MM.1S (cell line): ENCODE measurements around the gene FAHD2B.
"Not testable (repeated sequence)": the region's sequence is repeated elsewhere in the genome, so short reads cannot be mapped to it uniquely, and the experiment has no call there.

Experiments used
- DNase-seq: peaks from one replicate; pipeline ENCODE4 v3.0.0-alpha.2; 2015
- H2AFZ ChIP-seq: fragments of 300-600 bp; sonication (generic); 2 replicates; pipeline ENCODE4 v1.6.0; 2016; ENCODE audit warnings: antibody characterized with exemption, low read length
- H3F3A ChIP-seq: fragments of 300-600 bp; sonication (generic); 2 replicates; pipeline ENCODE4 v1.6.1; 2016; ENCODE audit warnings: mild to moderate bottlenecking, antibody characterized with exemption, low read length, moderate library complexity, mixed read lengths; ENCODE audit not compliant: insufficient read depth
- H3K27ac ChIP-seq: fragments of 300-600 bp; sonication (generic); 2 replicates; pipeline ENCODE4 v1.5.1; 2016; ENCODE audit warnings: mild to moderate bottlenecking, low read length
- H3K27me3 ChIP-seq: fragments of 300-600 bp; sonication (generic); replicated peaks from 2 replicates; pipeline ENCODE4 v1.6.0; 2016; ENCODE audit warnings: low read length; ENCODE audit not compliant: insufficient read depth
- H3K36me3 ChIP-seq: fragments of 300-600 bp; sonication (generic); replicated peaks from 2 replicates; pipeline ENCODE4 v1.6.1; 2016; ENCODE audit warnings: mild to moderate bottlenecking, low read length, mixed read lengths; ENCODE audit not compliant: insufficient read depth
- H3K4me1 ChIP-seq: fragments of 300-600 bp; sonication (generic); 2 replicates; pipeline ENCODE4 v1.6.1; 2016; ENCODE audit warnings: low read length, mixed read lengths
- H3K4me2 ChIP-seq: fragments of 300-600 bp; sonication (generic); 2 replicates; pipeline ENCODE4 v1.6.0; 2016; ENCODE audit warnings: low read depth, low read length
- H3K4me3 ChIP-seq: fragments of 300-600 bp; sonication (generic); 2 replicates; pipeline ENCODE4 v1.5.1; 2016; ENCODE audit warnings: low read length, mixed read lengths
- H3K79me2 ChIP-seq: fragments of 300-600 bp; sonication (generic); 2 replicates; pipeline ENCODE4 v1.6.1; 2016; ENCODE audit warnings: mixed run types, low read length, mixed read lengths
- H3K9ac ChIP-seq: fragments of 300-600 bp; sonication (generic); 2 replicates; pipeline ENCODE4 v1.6.1; 2016; ENCODE audit warnings: low read length, mixed read lengths
- H3K9me2 ChIP-seq: fragments of 300-600 bp; sonication (generic); replicated peaks from 2 replicates; pipeline ENCODE4 v1.6.1; 2016; ENCODE audit warnings: mild to moderate bottlenecking, low read length, mixed read lengths; ENCODE audit not compliant: insufficient read depth
- H3K9me3 ChIP-seq: fragments of 300-600 bp; sonication (generic); replicated peaks from 2 replicates; pipeline ENCODE4 v1.6.1; 2016; ENCODE audit warnings: mild to moderate bottlenecking, low read length, mixed read lengths; ENCODE audit not compliant: insufficient read depth
- H4K20me1 ChIP-seq: fragments of 300-600 bp; sonication (generic); 2 replicates; pipeline ENCODE4 v1.6.1; 2016; ENCODE audit warnings: mild to moderate bottlenecking, low read length, moderate library complexity, mixed read lengths; ENCODE audit not compliant: insufficient read depth

The FAHD2B gene

GRCh38 chr2:97046676-97047075 is 48.0 kb downstream of the FAHD2B start:
- H3K27ac ChIP-seq, H3K4me1 ChIP-seq, H2AFZ ChIP-seq, H3K9ac ChIP-seq, DNase-seq, H3K9me2 ChIP-seq, H3K4me3 ChIP-seq, H3F3A ChIP-seq, H3K27me3 ChIP-seq, H3K4me2 ChIP-seq, H3K36me3 ChIP-seq, H3K9me3 ChIP-seq, H4K20me1 ChIP-seq, H3K79me2 ChIP-seq: not testable (repeated sequence)

- not testable (repeated sequence) for H3F3A ChIP-seq, H2AFZ ChIP-seq, H3K4me3 ChIP-seq, H3K4me1 ChIP-seq, H3K36me3 ChIP-seq, H3K79me2 ChIP-seq, H3K9me2 ChIP-seq, DNase-seq, H3K4me2 ChIP-seq, H3K9me3 ChIP-seq, H3K27me3 ChIP-seq, H3K27ac ChIP-seq, H3K9ac ChIP-seq, H4K20me1 ChIP-seq
Observed at GRCh38 chr2:97045895-97046499, 48.7 kb downstream of the FAHD2B start.
